ENCODE data around the gene ARHGAP28. TPM values are rescaled to one million over a fixed set of nuclear protein-coding genes. Genes with fewer than 3 reads are reported as not detected.

ARHGAP28 gene
- total RNA-seq, 1 experiment from 2014 or later = 118 TPM

DNA sequence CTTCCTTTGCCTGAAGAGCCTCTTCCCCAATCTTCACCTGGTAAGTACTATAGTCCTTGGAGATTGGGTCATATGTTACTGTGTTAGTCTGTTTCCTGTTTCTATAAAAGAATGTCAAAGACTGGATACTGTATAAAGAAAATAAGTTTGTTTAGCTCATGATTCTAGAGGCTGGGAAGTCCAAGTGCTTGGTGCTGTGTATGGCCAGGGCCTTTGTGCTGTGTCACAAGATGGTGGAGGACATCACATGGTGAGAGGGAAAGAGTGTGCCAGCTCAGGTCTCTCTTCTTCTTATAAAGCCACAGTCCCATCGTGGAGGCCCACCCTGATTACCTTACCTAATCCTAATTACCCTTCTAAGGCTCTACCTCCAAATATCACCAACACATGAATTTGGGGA, 20.9 kb downstream of the ARHGAP28 start:
- Mint-ChIP-seq H3K4me1 (ENCODE audit: low read depth, unreplicated experiment) (peaks cover 25% of the 10 kb centered on the region), H3K9me3 (ENCODE audit: unreplicated experiment) (peaks cover 17% of the 10 kb centered on the region), H3K4me3 (ENCODE audit: unreplicated experiment) (no peak overlapping the region), H3K27me3 (ENCODE audit: insufficient read depth, unreplicated experiment) (no peaks in the 10 kb centered on the region), H3K27ac (ENCODE audit: unreplicated experiment) (no peak overlapping the region), H3K36me3 (ENCODE audit: insufficient read depth, unreplicated experiment) (peaks cover 39% of the 10 kb centered on the region)
- DNase-seq = no peak
- H3K4me1 ChIP-seq = peaks cover 27% of the 10 kb centered on the region
- POLR2A ChIA-PET = interaction anchor here (0.7 kb wide), 1 partner anchor 563 kb away, joined by 4 read pairs; no protein-coding TSS in a partner anchor
- H3K27me3 ChIP-seq (replicated peaks; ENCODE audit: control insufficient read depth, insufficient read depth, low read length) = no peaks in the 10 kb centered on the region
- CTCF ChIA-PET = no interaction called here
- H3K4me3 ChIP-seq (ENCODE audit: low read depth, low read length) = no peak overlapping the region
- H3K9me3 ChIP-seq = no peaks in the 10 kb centered on the region
- TF ChIP-seq CTCF (IDR thresholded peaks at IDR 0.05; ENCODE audit: insufficient read depth in 1 of 2, low read depth in 1 of 2, low read length in 1 of 2, severe bottlenecking in 1 of 2, unreplicated experiment in 1 of 2) = no peak
- BruUV-seq (replicated peaks) = no TSS peak
- no peaks in the 10 kb centered on the region for H3K36me3 ChIP-seq (ENCODE audit: control insufficient read depth, insufficient read depth, low read length)
- intact Hi-C loops (cut with micrococcal nuclease; ENCODE audit: unreplicated experiment) = no loop called here

- H3K4me3 Mint-ChIP-seq (ENCODE audit: unreplicated experiment) = no peak overlapping the region
- ChIA-PET CTCF (no interaction called here), POLR2A (interaction anchor here (0.7 kb wide), 1 partner anchor 562 kb away, joined by 4 read pairs; no protein-coding TSS in a partner anchor)
- Histone ChIP-seq H3K4me3 (ENCODE audit: low read depth, low read length) (no peak overlapping the region), H3K9me3 (no peaks in the 10 kb centered on the region), H3K4me1 (peaks cover 25% of the 10 kb centered on the region), H3K27me3 (replicated peaks; ENCODE audit: control insufficient read depth, insufficient read depth, low read length) (no peaks in the 10 kb centered on the region), H3K36me3 (ENCODE audit: control insufficient read depth, insufficient read depth, low read length) (no peaks in the 10 kb centered on the region)
- no peak overlapping the region for H3K27ac Mint-ChIP-seq (ENCODE audit: unreplicated experiment)
- H3K4me1 Mint-ChIP-seq (ENCODE audit: low read depth, unreplicated experiment) = peaks cover 25% of the 10 kb centered on the region
- no peak for TF ChIP-seq CTCF (IDR thresholded peaks at IDR 0.05; ENCODE audit: insufficient read depth in 1 of 2, low read depth in 1 of 2, low read length in 1 of 2, severe bottlenecking in 1 of 2, unreplicated experiment in 1 of 2)
- peaks cover 20% of the 10 kb centered on the region for H3K9me3 Mint-ChIP-seq (ENCODE audit: unreplicated experiment)
- BruUV-seq (replicated peaks) = no TSS peak
- no peaks in the 10 kb centered on the region for H3K27me3 Mint-ChIP-seq (ENCODE audit: insufficient read depth, unreplicated experiment)
- intact Hi-C loops (cut with micrococcal nuclease; ENCODE audit: unreplicated experiment) = no loop called here
- DNase-seq = no peak
- peaks cover 33% of the 10 kb centered on the region for H3K36me3 Mint-ChIP-seq (ENCODE audit: insufficient read depth, unreplicated experiment)
These were observed 21.7 kb downstream of the ARHGAP28 start for GRCh38 chr18:6751222-6751621.

GRCh38 chr18:6752202-6752860, 22.8 kb downstream of the ARHGAP28 start:
- peaks cover 30% of the 10 kb centered on the region for H3K36me3 Mint-ChIP-seq (ENCODE audit: insufficient read depth, unreplicated experiment)
- peaks cover 14% of the 10 kb centered on the region for H3K4me1 Mint-ChIP-seq (ENCODE audit: low read depth, unreplicated experiment)
- intact Hi-C loops (cut with micrococcal nuclease; ENCODE audit: unreplicated experiment) = no loop called here
- no peaks in the 10 kb centered on the region for H3K27me3 Mint-ChIP-seq (ENCODE audit: insufficient read depth, unreplicated experiment)
- ChIA-PET CTCF (no interaction called here), POLR2A (no interaction called here)
- H3K9me3 ChIP-seq = no peaks in the 10 kb centered on the region
- H3K4me3 Mint-ChIP-seq (ENCODE audit: unreplicated experiment) = peak overlapping the region; percentile 20
- H3K9me3 Mint-ChIP-seq (ENCODE audit: unreplicated experiment) = peaks cover 12% of the 10 kb centered on the region
- H3K4me3 ChIP-seq (ENCODE audit: low read depth, low read length) = no peak overlapping the region
- TF ChIP-seq CTCF (IDR thresholded peaks at IDR 0.05; ENCODE audit: insufficient read depth in 1 of 2, low read depth in 1 of 2, low read length in 1 of 2, severe bottlenecking in 1 of 2, unreplicated experiment in 1 of 2) = no peak
- no peaks in the 10 kb centered on the region for H3K27me3 ChIP-seq (replicated peaks; ENCODE audit: control insufficient read depth, insufficient read depth, low read length)
- H3K4me1 ChIP-seq = peaks cover 28% of the 10 kb centered on the region
- DNase-seq = no peak
- peak overlapping the region; percentile 59 for H3K27ac Mint-ChIP-seq (ENCODE audit: unreplicated experiment)
- H3K36me3 ChIP-seq (ENCODE audit: control insufficient read depth, insufficient read depth, low read length) = no peaks in the 10 kb centered on the region
- no TSS peak for BruUV-seq (replicated peaks)

Measured in Caco-2 (cell line).